ENCODE data around the gene ANKRD45.
"Not testable (repeated sequence)": the region's sequence is repeated elsewhere in the genome, so short reads cannot be mapped to it uniquely, and the experiment has no call there.

Gene ANKRD45

GRCh38 chr1:173705117-173705516 lies 35.5 kb upstream of the ANKRD45 start:
- in situ Hi-C loops (cut with MboI; ENCODE audit: low sequenced_read_pairs, unreplicated experiment), result no loop called here
- DNase-seq (ENCODE audit: low spot score), result no peak
- TF ChIP-seq CTCF (IDR thresholded peaks at IDR 0.05; ENCODE audit: borderline replicate concordance, control extremely low read depth, extremely low read depth, insufficient read depth, missing control alignments), result no peak

- in situ Hi-C loops (cut with MboI; ENCODE audit: low sequenced_read_pairs, unreplicated experiment), result no loop called here
- TF ChIP-seq CTCF (IDR thresholded peaks at IDR 0.05; ENCODE audit: borderline replicate concordance, control extremely low read depth, extremely low read depth, insufficient read depth, missing control alignments), result no peak
- DNase-seq (ENCODE audit: low spot score), result no peak
These were observed 33.1 kb upstream of the ANKRD45 start for GRCh38 chr1:173702736-173703135.

GRCh38 chr1:173701299-173701698 lies 31.6 kb upstream of the ANKRD45 start:
- in situ Hi-C loops (cut with MboI; ENCODE audit: low sequenced_read_pairs, unreplicated experiment); DNase-seq (ENCODE audit: low spot score): not testable (repeated sequence)

- in situ Hi-C loops (cut with MboI; ENCODE audit: low sequenced_read_pairs, unreplicated experiment), result no loop called here
- no peak for TF ChIP-seq CTCF (IDR thresholded peaks at IDR 0.05; ENCODE audit: borderline replicate concordance, control extremely low read depth, extremely low read depth, insufficient read depth, missing control alignments)
- no peak for DNase-seq (ENCODE audit: low spot score)
These were observed 23.6 kb upstream of the ANKRD45 start for GRCh38 chr1:173693238-173693637.

- DNase-seq (ENCODE audit: low spot score), result no peak
- in situ Hi-C loops (cut with MboI; ENCODE audit: low sequenced_read_pairs, unreplicated experiment), result no loop called here
- TF ChIP-seq CTCF (IDR thresholded peaks at IDR 0.05; ENCODE audit: borderline replicate concordance, control extremely low read depth, extremely low read depth, insufficient read depth, missing control alignments), result no peak
These were observed 18.6 kb upstream of the ANKRD45 start for GRCh38 chr1:173688300-173688699.

- in situ Hi-C loops (cut with MboI; ENCODE audit: low sequenced_read_pairs, unreplicated experiment); DNase-seq (ENCODE audit: low spot score): not testable (repeated sequence)
These were observed 15.5 kb upstream of the ANKRD45 start for GRCh38 chr1:173685121-173685520.

- in situ Hi-C loops (cut with MboI; ENCODE audit: low sequenced_read_pairs, unreplicated experiment), result not testable (repeated sequence)
These were observed 14.2 kb upstream of the ANKRD45 start for GRCh38 chr1:173683838-173684237.

GRCh38 chr1:173682184-173682583 lies 12.5 kb upstream of the ANKRD45 start:
- no peak for DNase-seq (ENCODE audit: low spot score)
- in situ Hi-C loops (cut with MboI; ENCODE audit: low sequenced_read_pairs, unreplicated experiment), result no loop called here
- no peak for TF ChIP-seq CTCF (IDR thresholded peaks at IDR 0.05; ENCODE audit: borderline replicate concordance, control extremely low read depth, extremely low read depth, insufficient read depth, missing control alignments)

More at GRCh38 chr1:173683838-173684237, 14.2 kb upstream of the ANKRD45 start:
- DNase-seq (ENCODE audit: low spot score), result not testable (repeated sequence)

GRCh38 chr1:173680152-173680551 lies 10.5 kb upstream of the ANKRD45 start:
- DNase-seq (ENCODE audit: low spot score); in situ Hi-C loops (cut with MboI; ENCODE audit: low sequenced_read_pairs, unreplicated experiment): not testable (repeated sequence)

- in situ Hi-C loops (cut with MboI; ENCODE audit: low sequenced_read_pairs, unreplicated experiment); DNase-seq (ENCODE audit: low spot score): not testable (repeated sequence)
These were observed 4.8 kb upstream of the ANKRD45 start for GRCh38 chr1:173674496-173674895.

Data from GM13976 (cell line).